Stimulated activated CD8-positive, alpha-beta memory T cell treated with anti-CD3 and anti-CD28 coated beads, Interleukin-15, amount 100 ng/mL, for 4 hours (primary cell): ENCODE results near the gene PRPF19.
A peak's percentile ranks its signal among the peaks of the same experiment; 100 is the strongest.

ENCODE experiments used
- DNase-seq, 2 donors: peaks; one replicate each; pipeline ENCODE4 v3.0.0-alpha.2; 2020; ENCODE audit warnings: low read depth in 2 of 2

PRPF19 gene

GRCh38 chr11:60906132-60906972 lies at the start of gene PRPF19:
Gene PRPF19 (minus strand): TSS chr11:60906585. CDS start chr11:60906382, 203 bp downstream.
- peak; percentile 93 to 95 for DNase-seq

- no peak for DNase-seq
These were observed 49.2 kb upstream of the PRPF19 start for GRCh38 chr11:60955571-60955970.

GRCh38 chr11:60954421-60954820 lies 48.0 kb upstream of the PRPF19 start:
- DNase-seq: no peak

- DNase-seq: no peak
These were observed 47.4 kb upstream of the PRPF19 start for GRCh38 chr11:60953781-60954180.

GRCh38 chr11:60952742-60953170 lies 46.4 kb upstream of the PRPF19 start:
- DNase-seq: no peak

GRCh38 chr11:60951904-60952741 lies 45.7 kb upstream of the PRPF19 start, which contains the start of gene SLC15A3:
Gene SLC15A3 (minus strand): TSS chr11:60952176. CDS start chr11:60951551, 625 bp downstream.
- no peak for DNase-seq

GRCh38 chr11:60951606-60951903 lies 45.2 kb upstream of the PRPF19 start:
- DNase-seq: no peak

- no peak for DNase-seq
These were observed 44.7 kb upstream of the PRPF19 start for GRCh38 chr11:60950933-60951605.

- no peak for DNase-seq
These were observed 43.6 kb upstream of the PRPF19 start for GRCh38 chr11:60950024-60950423.

GRCh38 chr11:60948250-60948649 lies 41.9 kb upstream of the PRPF19 start:
- DNase-seq: no peak

- no peak for DNase-seq
These were observed 41.3 kb upstream of the PRPF19 start for GRCh38 chr11:60947700-60948099.

GRCh38 chr11:60946601-60947264 lies 40.3 kb upstream of the PRPF19 start:
- DNase-seq: no peak

GRCh38 chr11:60945295-60945667 lies 38.9 kb upstream of the PRPF19 start:
- DNase-seq: no peak

GRCh38 chr11:60944490-60945294 lies 38.3 kb upstream of the PRPF19 start:
- no peak for DNase-seq

GRCh38 chr11:60942970-60943565 lies 36.7 kb upstream of the PRPF19 start:
- DNase-seq: no peak

- no peak for DNase-seq
These were observed 35.8 kb upstream of the PRPF19 start for GRCh38 chr11:60942219-60942618.

GRCh38 chr11:60941371-60942119 lies 35.2 kb upstream of the PRPF19 start:
- DNase-seq: no peak

- no peak for DNase-seq
These were observed 33.5 kb upstream of the PRPF19 start for GRCh38 chr11:60939855-60940254.

GRCh38 chr11:60939301-60939700 lies 32.9 kb upstream of the PRPF19 start:
- no peak for DNase-seq

GRCh38 chr11:60938500-60938899 lies 32.1 kb upstream of the PRPF19 start:
- DNase-seq: no peak
